ENCODE results near the gene DYRK1A.

DNA sequence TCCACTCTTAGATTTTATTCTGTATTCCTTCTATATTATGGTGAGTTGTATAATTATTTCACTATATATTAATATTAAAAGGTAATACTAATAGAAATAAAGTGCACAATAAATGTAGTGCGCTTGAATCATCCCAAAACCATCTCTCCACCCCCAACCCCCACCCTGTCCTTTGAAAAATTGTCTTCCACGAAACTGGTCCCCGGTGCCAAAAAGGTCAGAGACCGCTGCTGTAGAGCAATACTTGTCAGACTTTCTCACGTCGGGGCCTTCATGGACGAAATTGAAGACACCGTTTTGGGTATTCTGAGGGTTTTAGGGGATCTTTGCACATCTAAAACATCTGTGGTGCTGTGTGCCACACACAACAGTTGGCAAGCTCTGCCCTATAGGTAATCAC lies 19.6 kb downstream of the DYRK1A start:
- no peak for TF ChIP-seq EZH2 (IDR thresholded peaks at IDR 0.05)
- TF ChIP-seq POLR2AphosphoS5 (IDR thresholded peaks at IDR 0.05; ENCODE audit: borderline replicate concordance, low read depth, low read length): no peak
- TF ChIP-seq FOXP2 (optimal IDR thresholded peaks at IDR 0.05; ENCODE audit: control extremely low read depth, extremely low read length, insufficient read depth): no peak
